ENCODE data around the gene PXDN.

- TF ChIP-seq TEAD4 (CRISPR knock-in tag; IDR thresholded peaks at IDR 0.05) (no peak), CTCF (IDR thresholded peaks at IDR 0.05) (no peak), ZNF512 (CRISPR knock-in tag; IDR thresholded peaks at IDR 0.05; ENCODE audit: borderline replicate concordance) (no peak), ATF2 (CRISPR knock-in tag; IDR thresholded peaks at IDR 0.05; ENCODE audit: borderline replicate concordance, low read depth) (no peak), RELA (CRISPR knock-in tag; IDR thresholded peaks at IDR 0.05; ENCODE audit: borderline replicate concordance) (no peak), NR1H2 (CRISPR knock-in tag; IDR thresholded peaks at IDR 0.05) (no peak), PREB (CRISPR knock-in tag; IDR thresholded peaks at IDR 0.05; ENCODE audit: borderline replicate concordance) (no peak), USF2 (CRISPR knock-in tag; IDR thresholded peaks at IDR 0.05) (no peak), MAX (CRISPR knock-in tag; IDR thresholded peaks at IDR 0.05) (no peak), MXD4 (CRISPR knock-in tag; IDR thresholded peaks at IDR 0.05; ENCODE audit: borderline replicate concordance) (no peak)
Measured at GRCh38 chr2:1748741-1749488, 4.6 kb upstream of the PXDN start.
